Epithelial cell of proximal tubule (primary cell): ENCODE results near the gene TMEM95. TPM values are rescaled to one million over a fixed set of nuclear protein-coding genes. Genes with fewer than 3 reads are reported as not detected.

Experiments used
- DNase-seq: peaks from one replicate; pipeline ENCODE4 v3.0.0-alpha.2; 2011; ENCODE audit warnings: low read depth
- H3K4me3 ChIP-seq: 2 replicates; pipeline ENCODE4 v1.5.1; 2011; ENCODE audit warnings: low read depth, mild to moderate bottlenecking, low read length
- CTCF ChIP-seq: conservative IDR thresholded peaks from 2 replicates; pipeline ENCODE4 v1.5.1; 2012; ENCODE audit warnings: low read depth, mild to moderate bottlenecking, low read length
- total RNA-seq: library from RNA; depleted of rRNA; stranded (reverse); fragments of >200 nt; gene quantifications from 2 replicates; pipeline ENCODE4 v1.2.3, GENCODE V29; 2015

The TMEM95 gene
- total RNA-seq, 1 donor from 2014 or later: not detected

GRCh38 chr17:7312432-7313087, 42.4 kb upstream of the TMEM95 start:
- no peak overlapping the region for H3K4me3 ChIP-seq
- TF ChIP-seq CTCF: no peak
- no peak for DNase-seq

DNA sequence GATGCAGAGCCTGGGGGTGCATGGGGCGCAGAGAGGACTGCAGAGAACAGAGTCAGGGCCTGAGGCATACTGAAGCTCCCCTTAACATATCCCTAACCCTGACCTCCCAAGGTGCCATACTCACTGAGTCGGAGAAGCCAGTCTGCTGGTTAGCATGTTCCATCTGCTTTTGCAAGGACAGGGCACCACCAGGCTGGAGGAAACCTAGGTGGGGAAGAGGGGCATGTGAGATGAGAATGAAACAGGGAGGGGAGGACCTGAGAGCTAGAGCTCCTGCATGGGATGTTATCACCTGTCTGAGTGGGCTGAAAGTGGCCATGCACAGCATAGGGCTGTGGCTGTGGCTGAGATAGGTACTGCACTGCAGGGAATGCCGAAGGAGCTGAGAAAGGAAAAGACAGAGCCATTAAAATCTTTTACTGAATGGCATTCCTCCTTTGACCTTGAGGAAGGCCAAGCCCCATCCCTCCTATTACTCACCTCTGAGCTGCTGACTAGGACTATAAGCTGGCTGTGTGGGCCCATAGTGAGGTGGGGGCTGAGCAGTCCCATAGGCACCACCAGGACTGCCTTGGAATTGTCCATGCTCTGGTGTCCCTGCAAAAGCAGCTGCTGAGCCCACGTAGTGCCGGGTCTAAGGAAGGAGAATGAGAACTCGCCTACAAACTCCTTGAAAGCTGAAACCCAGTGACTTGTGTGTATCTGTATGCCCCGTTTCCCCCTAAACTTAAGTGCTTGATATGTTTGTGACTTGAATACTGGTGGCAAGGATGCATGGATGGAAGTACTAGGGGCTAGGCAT, 41.7 kb upstream of the TMEM95 start:
- no peak for DNase-seq
- peak; percentile 19 for TF ChIP-seq CTCF
- H3K4me3 ChIP-seq: peak overlapping the region; percentile 86

GRCh38 chr17:7313890-7314718, 40.9 kb upstream of the TMEM95 start:
- no peak for DNase-seq
- peak overlapping the region; percentile 86 for H3K4me3 ChIP-seq
- TF ChIP-seq CTCF: no peak

DNA sequence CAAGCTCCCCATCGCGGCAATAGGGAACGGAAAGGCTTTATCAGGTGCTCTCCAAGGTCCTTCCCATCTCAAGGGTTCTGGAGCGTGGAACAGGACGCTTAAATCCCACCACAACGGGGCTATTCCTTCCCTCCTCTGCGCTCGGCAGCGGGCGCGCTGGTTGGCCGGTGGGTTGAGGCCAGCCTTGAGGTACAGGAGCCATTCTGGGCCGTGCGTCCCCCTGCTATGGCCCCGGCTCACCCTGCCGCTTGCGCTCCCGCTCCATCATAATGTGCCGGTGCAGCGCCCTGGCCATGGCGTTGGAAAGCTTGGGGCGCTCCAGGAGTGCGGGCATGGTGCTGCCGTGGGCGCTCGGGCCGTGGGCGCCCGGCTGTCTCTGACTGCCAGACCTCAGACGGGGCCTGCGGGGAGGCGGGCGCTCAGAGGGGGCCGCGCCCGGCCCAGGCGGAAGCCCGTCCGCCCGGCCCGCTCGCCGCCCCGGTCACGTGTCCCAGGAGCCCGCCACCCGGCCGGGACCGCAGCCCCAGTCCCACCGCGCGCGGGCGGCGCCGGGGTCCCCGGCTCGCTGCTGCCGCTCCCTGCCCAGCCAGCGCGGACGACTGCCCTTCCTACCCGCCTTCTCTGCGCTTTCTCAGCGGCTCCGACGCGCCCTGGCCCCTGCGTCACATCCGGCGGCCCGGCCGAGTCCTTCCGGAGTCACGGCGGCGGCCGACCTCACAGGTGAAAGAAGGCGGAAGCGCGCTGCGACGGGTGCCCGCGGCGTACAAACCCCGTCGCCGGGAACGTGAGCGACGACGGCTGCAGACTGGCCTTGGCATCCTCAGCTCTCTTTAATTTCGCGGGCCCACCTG, 40.0 kb upstream of the TMEM95 start, which contains the start of gene GPS2:
TSS of gene GPS2 (minus strand) at position 642 of the 851 bp plus-strand sequence. CDS start at position 334, 308 bp downstream.
- peak within 1 kb of the TSS; percentile 86 for H3K4me3 ChIP-seq
- DNase-seq: no peak
- TF ChIP-seq CTCF: no peak

GRCh38 chr17:7315570-7316235, 39.3 kb upstream of the TMEM95 start:
- TF ChIP-seq CTCF: no peak
- H3K4me3 ChIP-seq: peak overlapping the region; percentile 86
- no peak for DNase-seq
